Activated CD4-positive, CD25-positive, alpha-beta regulatory T cell (primary cell): Measurements from ENCODE around the gene PCSK4.

Source experiments
- DNase-seq, 4 experiments: peaks; one replicate each; lab custom pipeline; 2025; lab: John Stamatoyannopoulos, UW

Gene PCSK4

DNA sequence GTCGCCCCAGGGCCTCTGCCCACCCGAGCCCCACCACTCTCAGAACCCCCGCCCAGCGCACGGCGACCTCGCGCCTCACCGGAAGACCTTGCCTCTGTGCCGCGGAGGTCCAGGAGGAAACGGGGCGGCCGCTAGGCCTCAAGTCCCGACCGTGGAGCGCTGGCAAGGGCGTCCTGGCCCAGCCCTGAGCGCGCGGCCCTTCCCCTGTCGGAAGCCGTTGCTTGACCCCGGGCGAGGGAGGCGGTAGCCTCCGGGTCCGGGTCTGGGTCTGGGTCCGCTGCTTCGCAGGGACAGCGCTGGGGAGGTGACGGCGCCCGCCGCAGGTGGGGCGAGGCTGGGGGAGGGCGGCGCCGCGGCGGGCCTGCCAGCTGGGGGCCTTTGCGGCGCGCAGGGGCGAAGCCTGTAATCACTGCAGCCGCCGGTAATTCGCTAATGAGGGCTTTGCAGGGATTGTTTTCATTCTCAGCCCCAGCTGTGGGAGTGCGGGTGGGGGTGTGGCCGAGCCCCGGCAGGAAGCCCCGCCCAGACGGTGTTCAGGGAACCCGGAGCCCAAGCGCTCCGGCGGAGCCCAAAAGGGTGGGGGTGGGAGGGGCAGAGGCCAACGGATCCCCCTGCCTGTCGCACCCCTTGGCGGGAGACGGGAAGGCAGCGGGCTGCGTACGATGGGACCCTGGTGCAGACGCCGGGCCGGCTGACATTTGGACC is 19.7 kb downstream of the PCSK4 start:
- DNase-seq, result peak; percentile 44 to 71 (median 58)

GRCh38 chr19:1470055-1470304 is 20.2 kb downstream of the PCSK4 start:
- DNase-seq, result no peak

DNA sequence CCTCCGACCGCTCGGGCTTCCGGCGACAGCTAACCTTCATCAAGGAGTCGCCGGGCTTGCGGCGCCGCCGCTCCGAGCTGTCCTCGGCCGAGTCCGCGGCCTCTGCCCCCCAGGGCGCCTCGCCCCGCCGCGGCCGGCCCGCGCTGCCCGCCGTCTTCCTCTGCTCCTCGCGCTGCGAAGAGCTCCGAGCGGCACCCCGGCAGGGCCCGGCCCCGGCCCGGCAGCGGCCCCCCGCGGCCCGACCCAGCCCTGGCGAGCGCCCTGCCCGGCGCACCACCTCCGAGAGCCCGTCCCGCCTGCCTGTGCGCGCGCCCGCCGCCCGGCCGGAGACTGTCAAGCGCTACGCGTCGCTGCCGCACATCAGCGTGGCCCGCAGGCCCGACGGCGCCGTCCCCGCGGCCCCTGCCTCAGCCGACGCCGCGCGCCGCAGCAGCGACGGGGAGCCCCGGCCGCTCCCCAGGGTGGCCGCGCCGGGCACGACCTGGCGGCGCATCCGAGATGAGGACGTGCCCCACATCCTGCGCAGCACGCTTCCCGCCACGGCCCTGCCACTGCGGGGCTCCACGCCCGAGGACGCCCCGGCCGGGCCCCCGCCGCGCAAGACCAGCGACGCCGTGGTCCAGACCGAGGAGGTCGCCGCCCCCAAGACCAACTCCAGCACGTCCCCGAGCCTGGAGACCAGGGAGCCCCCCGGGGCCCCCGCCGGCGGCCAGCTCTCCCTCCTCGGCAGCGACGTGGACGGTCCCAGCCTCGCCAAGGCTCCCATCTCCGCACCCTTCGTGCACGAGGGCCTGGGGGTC is 20.7 kb downstream of the PCSK4 start:
- no peak for DNase-seq

DNA sequence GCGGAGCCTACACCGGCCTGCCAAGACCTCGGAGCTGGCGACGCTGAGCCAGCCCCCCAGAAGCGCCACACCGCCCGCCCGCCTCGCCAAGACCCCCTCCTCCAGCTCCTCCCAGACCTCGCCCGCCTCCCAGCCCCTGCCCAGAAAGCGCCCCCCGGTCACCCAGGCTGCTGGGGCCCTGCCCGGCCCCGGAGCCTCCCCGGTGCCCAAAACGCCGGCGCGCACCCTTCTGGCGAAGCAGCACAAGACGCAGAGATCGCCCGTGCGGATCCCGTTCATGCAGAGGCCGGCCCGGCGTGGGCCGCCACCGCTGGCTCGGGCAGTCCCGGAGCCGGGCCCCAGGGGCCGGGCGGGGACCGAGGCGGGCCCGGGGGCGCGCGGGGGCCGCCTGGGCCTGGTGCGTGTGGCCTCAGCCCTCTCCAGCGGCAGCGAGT is 21.3 kb downstream of the PCSK4 start:
- no peak for DNase-seq

- no peak for DNase-seq
Observed at GRCh38 chr19:1468274-1468820, 21.8 kb downstream of the PCSK4 start.

DNA sequence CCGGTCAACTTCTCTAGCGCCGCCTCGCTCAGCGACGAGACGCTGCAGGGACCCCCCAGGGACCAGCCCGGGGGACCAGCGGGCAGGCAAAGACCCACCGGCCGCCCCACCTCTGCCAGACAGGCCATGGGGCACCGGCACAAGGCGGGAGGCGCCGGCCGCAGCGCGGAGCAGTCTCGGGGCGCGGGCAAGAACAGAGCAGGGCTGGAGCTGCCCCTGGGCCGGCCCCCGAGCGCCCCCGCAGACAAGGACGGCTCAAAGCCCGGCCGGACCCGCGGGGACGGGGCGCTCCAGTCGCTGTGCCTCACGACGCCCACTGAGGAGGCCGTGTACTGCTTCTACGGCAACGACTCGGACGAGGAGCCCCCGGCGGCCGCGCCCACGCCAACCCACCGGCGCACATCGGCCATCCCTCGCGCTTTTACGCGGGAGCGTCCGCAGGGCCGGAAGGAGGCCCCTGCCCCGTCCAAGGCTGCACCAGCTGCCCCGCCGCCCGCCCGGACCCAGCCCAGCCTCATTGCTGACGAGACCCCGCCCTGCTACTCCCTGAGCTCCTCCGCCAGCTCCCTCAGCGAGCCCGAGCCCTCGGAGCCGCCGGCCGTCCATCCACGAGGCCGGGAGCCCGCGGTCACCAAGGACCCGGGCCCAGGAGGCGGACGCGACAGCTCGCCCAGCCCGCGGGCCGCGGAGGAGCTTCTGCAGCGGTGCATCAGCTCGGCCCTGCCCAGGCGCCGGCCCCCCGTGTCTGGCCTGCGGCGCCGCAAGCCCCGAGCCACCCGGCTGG is 22.5 kb downstream of the PCSK4 start:
- DNase-seq, result no peak

DNA sequence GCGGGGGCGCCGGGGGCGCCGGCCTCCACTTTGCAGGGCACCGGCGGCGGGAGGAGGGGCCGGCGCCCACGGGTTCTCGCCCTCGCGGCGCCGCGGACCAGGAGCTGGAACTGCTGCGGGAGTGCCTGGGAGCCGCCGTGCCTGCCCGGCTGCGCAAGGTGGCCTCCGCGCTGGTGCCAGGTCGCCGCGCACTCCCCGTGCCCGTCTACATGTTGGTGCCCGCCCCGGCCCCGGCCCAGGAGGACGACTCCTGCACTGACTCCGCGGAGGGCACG is 23.0 kb downstream of the PCSK4 start:
- DNase-seq, result no peak

DNA sequence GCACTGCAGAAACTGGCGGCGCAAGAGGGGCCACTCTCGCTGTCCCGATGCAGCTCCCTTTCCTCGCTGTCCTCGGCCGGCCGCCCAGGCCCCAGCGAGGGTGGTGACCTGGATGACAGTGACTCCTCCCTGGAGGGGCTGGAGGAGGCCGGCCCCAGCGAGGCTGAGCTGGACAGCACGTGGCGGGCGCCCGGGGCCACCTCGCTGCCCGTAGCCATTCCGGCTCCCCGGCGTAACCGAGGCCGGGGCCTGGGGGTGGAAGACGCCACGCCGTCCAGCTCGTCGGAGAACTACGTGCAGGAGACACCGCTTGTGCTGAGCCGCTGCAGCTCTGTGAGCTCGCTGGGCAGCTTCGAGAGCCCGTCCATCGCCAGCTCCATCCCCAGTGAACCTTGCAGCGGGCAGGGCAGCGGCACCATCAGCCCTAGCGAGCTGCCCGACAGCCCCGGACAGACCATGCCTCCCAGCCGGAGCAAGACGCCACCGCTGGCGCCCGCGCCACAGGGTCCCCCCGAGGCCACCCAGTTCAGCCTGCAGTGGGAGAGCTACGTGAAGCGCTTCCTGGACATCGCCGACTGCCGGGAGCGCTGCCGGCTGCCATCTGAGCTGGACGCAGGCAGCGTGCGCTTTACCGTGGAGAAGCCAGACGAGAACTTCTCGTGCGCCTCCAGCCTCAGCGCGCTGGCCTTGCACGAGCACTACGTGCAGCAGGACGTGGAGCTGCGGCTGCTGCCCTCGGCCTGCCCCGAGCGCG is 23.5 kb downstream of the PCSK4 start:
- DNase-seq, result no peak

GRCh38 chr19:1466018-1466460 is 24.1 kb downstream of the PCSK4 start:
- no peak for DNase-seq

GRCh38 chr19:1465191-1466016 is 24.7 kb downstream of the PCSK4 start:
- no peak for DNase-seq

GRCh38 chr19:1461862-1462261 is 28.3 kb downstream of the PCSK4 start:
- DNase-seq, result no peak

DNA sequence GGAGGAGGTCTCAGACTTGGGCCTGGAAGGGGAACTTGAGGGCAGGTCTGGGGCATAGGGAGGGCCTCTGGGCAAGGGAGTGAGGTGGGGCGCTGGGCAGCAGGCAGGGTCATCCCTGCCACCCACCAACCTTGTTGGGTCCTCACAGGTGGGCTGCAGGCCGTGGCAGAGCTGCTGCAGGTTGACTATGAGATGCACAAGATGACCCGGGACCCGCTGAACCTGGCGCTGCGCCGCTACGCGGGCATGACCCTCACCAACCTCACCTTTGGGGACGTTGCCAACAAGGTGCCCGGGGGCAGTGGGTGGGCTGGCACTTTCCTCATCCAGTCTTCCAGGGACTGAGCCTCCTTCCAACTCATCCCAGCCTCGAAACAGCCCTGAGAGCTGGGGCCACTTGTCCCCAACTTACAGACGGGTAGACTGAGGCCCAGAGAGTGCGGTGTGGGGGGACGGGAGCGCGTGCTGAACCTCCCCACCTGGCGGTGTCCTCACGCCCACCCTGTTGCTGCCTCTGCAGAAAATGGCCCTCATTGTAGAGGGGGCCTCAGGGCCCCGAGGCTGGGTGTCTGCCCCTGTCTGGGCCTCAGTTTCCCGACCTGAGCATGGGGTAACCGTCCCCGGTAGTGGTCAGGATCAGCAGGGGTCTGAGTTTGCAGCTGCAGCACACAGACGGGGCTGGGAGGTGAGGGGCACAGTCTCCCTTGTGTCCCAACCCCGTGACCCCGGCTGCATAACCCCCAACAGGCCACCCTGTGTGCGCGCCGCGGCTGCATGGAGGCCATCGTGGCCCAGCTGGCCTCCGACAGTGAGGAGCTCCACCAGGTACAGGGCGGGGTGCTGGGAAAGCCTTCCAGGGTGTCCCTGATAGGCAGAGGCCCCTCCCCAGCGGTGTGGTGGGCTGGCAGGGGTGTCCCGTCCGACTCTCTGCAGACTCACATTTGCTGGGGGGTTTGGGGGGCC is 29.8 kb downstream of the PCSK4 start:
- no peak for DNase-seq

GRCh38 chr19:1459479-1459878 is 30.7 kb downstream of the PCSK4 start:
- no peak for DNase-seq

DNA sequence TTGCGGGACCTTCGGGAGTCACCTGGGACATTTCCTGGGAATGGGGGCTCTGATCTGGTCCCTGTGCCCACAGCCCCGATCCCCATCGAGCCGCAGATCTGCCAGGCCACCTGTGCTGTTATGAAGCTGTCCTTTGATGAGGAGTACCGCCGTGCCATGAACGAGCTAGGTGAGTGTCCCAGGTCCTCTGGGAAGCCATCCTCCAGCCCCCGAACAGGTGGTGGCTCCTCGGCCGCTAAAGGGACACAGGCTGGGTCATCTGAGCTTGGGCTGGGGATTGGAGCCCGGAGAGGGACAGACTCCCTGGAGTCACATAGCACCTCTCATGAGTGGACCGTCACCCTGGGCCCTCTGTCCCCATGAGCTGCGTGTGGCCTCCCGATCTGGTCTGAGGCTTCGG is 32.3 kb downstream of the PCSK4 start:
- DNase-seq, result no peak

- DNase-seq, result no peak
Observed at GRCh38 chr19:1457031-1457739, 33.0 kb downstream of the PCSK4 start.

DNA sequence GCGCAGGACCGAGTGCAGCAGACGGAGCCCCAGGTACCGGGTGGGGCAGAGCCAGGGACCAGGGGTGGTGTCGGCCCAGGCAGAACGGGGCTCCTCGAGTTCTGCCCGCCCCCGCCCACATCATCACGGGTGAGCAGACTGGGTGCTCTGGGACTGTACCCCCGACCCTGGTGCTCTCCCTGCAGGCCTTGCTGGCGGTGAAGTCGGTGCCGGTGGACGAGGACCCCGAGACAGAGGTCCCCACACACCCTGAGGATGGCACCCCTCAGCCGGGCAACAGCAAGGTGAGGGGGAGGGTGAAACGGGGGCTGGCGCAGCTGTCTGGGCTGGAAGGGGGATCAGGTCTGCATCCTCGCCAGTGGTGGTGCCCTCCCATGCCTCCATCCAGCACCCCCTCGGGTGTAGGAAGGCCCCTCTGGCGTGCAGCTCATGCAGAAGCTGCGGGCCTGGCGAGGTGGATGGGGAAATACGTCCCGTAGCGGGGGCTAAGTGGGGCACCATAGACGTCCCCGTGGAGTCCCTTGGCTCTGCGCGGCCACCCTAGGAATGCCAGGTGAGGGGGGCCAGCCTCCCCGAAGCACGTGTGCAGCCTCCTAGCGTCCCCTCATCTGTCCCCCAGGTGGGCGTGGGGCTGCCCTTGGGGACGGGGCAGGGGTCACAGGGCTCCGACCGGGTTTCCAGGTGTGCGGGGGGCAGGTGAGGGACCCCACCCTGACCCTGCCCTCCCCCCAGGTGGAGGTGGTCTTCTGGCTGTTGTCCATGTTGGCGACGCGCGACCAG is 33.8 kb downstream of the PCSK4 start:
- DNase-seq, result no peak

GRCh38 chr19:1455336-1456120 is 34.6 kb downstream of the PCSK4 start:
- no peak for DNase-seq

GRCh38 chr19:1455002-1455335 is 35.2 kb downstream of the PCSK4 start:
- DNase-seq, result no peak
